SK-N-MC (cell line): ENCODE data around the gene KRTAP12-4.

Experiments
- DNase-seq: peaks from one replicate; pipeline ENCODE4 v3.0.0-alpha.2; 2011; ENCODE audit warnings: low read depth, low spot score
- H3K27ac ChIP-seq: fragments of 200-600 bp; sonication (generic); 2 replicates; pipeline ENCODE4 v1.5.1; 2016; ENCODE audit warnings: mixed run types
- H3K36me3 ChIP-seq: fragments of 200-600 bp; sonication (generic); 2 replicates; pipeline ENCODE4 v1.6.1; 2017; ENCODE audit warnings: antibody characterized with exemption, low read length, mixed read lengths; ENCODE audit not compliant: insufficient read depth
- H3K4me3 ChIP-seq: fragments of 200-600 bp; sonication (generic); 2 replicates; pipeline ENCODE4 v1.5.1; 2016
- H3K9ac ChIP-seq: fragments of 200-600 bp; sonication (generic); 2 replicates; pipeline ENCODE4 v1.8.0; 2017; ENCODE audit warnings: mixed run types, mixed read lengths; ENCODE audit not compliant: insufficient read length
- H3K9me3 ChIP-seq: fragments of 200-600 bp; sonication (generic); 2 replicates; pipeline ENCODE4 v1.6.1; 2017; ENCODE audit warnings: low read depth, mild to moderate bottlenecking, antibody characterized with exemption, low read length, moderate library complexity, mixed read lengths
- EZH2 ChIP-seq: fragments of 200-600 bp; sonication (generic); IDR thresholded peaks from one replicate; pipeline ENCODE4 v1.6.1; 2017; ENCODE audit warnings: antibody characterized with exemption
- FOXP2 ChIP-seq: optimal IDR thresholded peaks from 2 replicates; pipeline ENCODE3; 2011; ENCODE audit warnings: mild to moderate bottlenecking, moderate library complexity; ENCODE audit not compliant: insufficient read depth; ENCODE audit errors: extremely low read length, control extremely low read depth
- POLR2AphosphoS5 ChIP-seq: IDR thresholded peaks from 2 replicates; pipeline ENCODE4 v1.6.1; 2012; ENCODE audit warnings: mild to moderate bottlenecking, low read depth, low read length, borderline replicate concordance

The KRTAP12-4 gene

GRCh38 chr21:44619886-44620285 is 34.6 kb downstream of the KRTAP12-4 start:
- peaks cover 13% of the 10 kb centered on the region for H3K9me3 ChIP-seq
- 0 out of 2 replicates have a peak, but pooled peaks cover 8% of the 10 kb centered on the region for H3K36me3 ChIP-seq
- no peak for DNase-seq
- H3K27ac ChIP-seq: no peak overlapping the region
- TF ChIP-seq FOXP2: no peak
- TF ChIP-seq EZH2: no peak
- TF ChIP-seq POLR2AphosphoS5: no peak
- no peak overlapping the region for H3K9ac ChIP-seq
- H3K4me3 ChIP-seq: no peak overlapping the region

GRCh38 chr21:44618909-44619308 is 35.5 kb downstream of the KRTAP12-4 start:
- TF ChIP-seq FOXP2: no peak
- TF ChIP-seq POLR2AphosphoS5: no peak
- TF ChIP-seq EZH2: no peak
- DNase-seq: no peak
- Histone ChIP-seq H3K4me3 (no peak overlapping the region), H3K27ac (no peak overlapping the region), H3K9me3 (peaks cover 12% of the 10 kb centered on the region), H3K9ac (no peak overlapping the region), H3K36me3 (0 out of 2 replicates have a peak, but pooled peaks cover 8% of the 10 kb centered on the region)

- TF ChIP-seq POLR2AphosphoS5: no peak
- no peak for TF ChIP-seq EZH2
- TF ChIP-seq FOXP2: no peak
- H3K9me3 ChIP-seq: peaks cover 12% of the 10 kb centered on the region
- no peak for DNase-seq
- H3K27ac ChIP-seq: no peak overlapping the region
- H3K4me3 ChIP-seq: no peak overlapping the region
- H3K9ac ChIP-seq: no peak overlapping the region
- 0 out of 2 replicates have a peak, but pooled peaks cover 8% of the 10 kb centered on the region for H3K36me3 ChIP-seq
These were observed 36.0 kb downstream of the KRTAP12-4 start for GRCh38 chr21:44618504-44618903.

- peaks cover 8% of the 10 kb centered on the region; the same call in 1 of the 2 replicates for H3K36me3 ChIP-seq
- H3K9me3 ChIP-seq: peaks cover 5% of the 10 kb centered on the region; the same call in 1 of the 2 replicates
- H3K27ac ChIP-seq: no peak overlapping the region
- no peak overlapping the region for H3K4me3 ChIP-seq
- TF ChIP-seq EZH2 (no peak), POLR2AphosphoS5 (no peak), FOXP2 (no peak)
- no peak overlapping the region for H3K9ac ChIP-seq
- DNase-seq: no peak
These were observed 37.4 kb downstream of the KRTAP12-4 start for GRCh38 chr21:44617071-44617501.

GRCh38 chr21:44616591-44616926 is 37.9 kb downstream of the KRTAP12-4 start:
- Histone ChIP-seq H3K4me3 (no peak overlapping the region), H3K27ac (no peak overlapping the region), H3K9me3 (peaks cover 5% of the 10 kb centered on the region; the same call in 1 of the 2 replicates), H3K36me3 (peaks cover 8% of the 10 kb centered on the region; the same call in 1 of the 2 replicates), H3K9ac (no peak overlapping the region)
- DNase-seq: no peak
- no peak for TF ChIP-seq POLR2AphosphoS5
- no peak for TF ChIP-seq FOXP2
- TF ChIP-seq EZH2: no peak

GRCh38 chr21:44615911-44616590 is 38.4 kb downstream of the KRTAP12-4 start:
- no peak overlapping the region for H3K9ac ChIP-seq
- peaks cover 8% of the 10 kb centered on the region; the same call in 1 of the 2 replicates for H3K36me3 ChIP-seq
- DNase-seq: no peak
- H3K4me3 ChIP-seq: no peak overlapping the region
- TF ChIP-seq FOXP2 (no peak), POLR2AphosphoS5 (no peak), EZH2 (no peak)
- no peak overlapping the region for H3K27ac ChIP-seq
- H3K9me3 ChIP-seq: peaks cover 5% of the 10 kb centered on the region; the same call in 1 of the 2 replicates

- H3K4me3 ChIP-seq: no peak overlapping the region
- no peak for DNase-seq
- peaks cover 5% of the 10 kb centered on the region; the same call in 1 of the 2 replicates for H3K9me3 ChIP-seq
- no peak for TF ChIP-seq FOXP2
- TF ChIP-seq EZH2: no peak
- TF ChIP-seq POLR2AphosphoS5: no peak
- H3K27ac ChIP-seq: no peak overlapping the region
- H3K36me3 ChIP-seq: peaks cover 8% of the 10 kb centered on the region; the same call in 1 of the 2 replicates
- no peak overlapping the region for H3K9ac ChIP-seq
These were observed 39.0 kb downstream of the KRTAP12-4 start for GRCh38 chr21:44615466-44615865.

GRCh38 chr21:44614961-44615391 is 39.5 kb downstream of the KRTAP12-4 start:
- Histone ChIP-seq H3K9me3 (peaks cover 5% of the 10 kb centered on the region; the same call in 1 of the 2 replicates), H3K4me3 (no peak overlapping the region), H3K36me3 (peaks cover 7% of the 10 kb centered on the region; the same call in 1 of the 2 replicates), H3K27ac (no peak overlapping the region), H3K9ac (no peak overlapping the region)
- TF ChIP-seq EZH2 (no peak), FOXP2 (no peak), POLR2AphosphoS5 (no peak)
- no peak for DNase-seq
